ENCODE data around the gene ZRANB3. TPM values are rescaled to one million over a fixed set of nuclear protein-coding genes. Genes with fewer than 3 reads are reported as not detected.

The ZRANB3 gene
- total RNA-seq, 1 donor from 2014 or later, result 8.9 TPM

GRCh38 chr2:135555311-135555710 is 24.3 kb upstream of the ZRANB3 start:
- H3K27ac ChIP-seq (ENCODE audit: low read depth, low read length), result no peak overlapping the region
- H3K4me3 ChIP-seq (ENCODE audit: insufficient read depth, low read depth, low read length), result no peak overlapping the region
- peaks cover 2% of the 10 kb centered on the region for H3K4me1 Mint-ChIP-seq (ENCODE audit: low read depth, unreplicated experiment)
- H3K36me3 Mint-ChIP-seq (ENCODE audit: low read depth, unreplicated experiment), result no peaks in the 10 kb centered on the region
- TF ChIP-seq CTCF (IDR thresholded peaks at IDR 0.05; ENCODE audit: insufficient read depth, low read depth, low read length) (no peak), EZH2 (IDR thresholded peaks at IDR 0.05; ENCODE audit: insufficient read depth, low read length) (no peak)
- peaks cover 33% of the 10 kb centered on the region for H4K20me1 ChIP-seq (ENCODE audit: insufficient read depth, low read length)
- no peaks in the 10 kb centered on the region for H3K4me1 ChIP-seq (ENCODE audit: insufficient read depth, low read length)
- no peak overlapping the region for H3K9ac ChIP-seq (ENCODE audit: low read length)
- H3K79me2 ChIP-seq (ENCODE audit: insufficient read depth, low read length), result peaks cover 70% of the 10 kb centered on the region
- peaks cover 2% of the 10 kb centered on the region for H3K9me3 Mint-ChIP-seq (ENCODE audit: unreplicated experiment)
- no peak overlapping the region for H3K27ac Mint-ChIP-seq (ENCODE audit: unreplicated experiment)
- no peaks in the 10 kb centered on the region for H3K27me3 Mint-ChIP-seq (ENCODE audit: low read depth, unreplicated experiment)
- no peak overlapping the region for H2AFZ ChIP-seq (ENCODE audit: low read depth, low read length)
- FAIRE-seq (no peak), DNase-seq (ENCODE audit: low read depth) (no peak)
- H3K36me3 ChIP-seq (ENCODE audit: insufficient read depth, low read length), result no peaks in the 10 kb centered on the region
- no peaks in the 10 kb centered on the region for H3K27me3 ChIP-seq (ENCODE audit: insufficient read depth, low read length)
- no peaks in the 10 kb centered on the region for H3K9me3 ChIP-seq (ENCODE audit: insufficient read depth, low read depth, low read length)
- no peak overlapping the region for H3K4me2 ChIP-seq (ENCODE audit: low read length)
- no peak overlapping the region for H3K4me3 Mint-ChIP-seq (ENCODE audit: unreplicated experiment)

- Histone ChIP-seq H2AFZ (ENCODE audit: low read depth, low read length) (no peak overlapping the region), H3K4me3 (ENCODE audit: insufficient read depth, low read depth, low read length) (no peak overlapping the region), H3K4me1 (ENCODE audit: insufficient read depth, low read length) (no peaks in the 10 kb centered on the region), H4K20me1 (ENCODE audit: insufficient read depth, low read length) (peaks cover 33% of the 10 kb centered on the region), H3K9me3 (ENCODE audit: insufficient read depth, low read depth, low read length) (no peaks in the 10 kb centered on the region), H3K27ac (ENCODE audit: low read depth, low read length) (no peak overlapping the region), H3K4me2 (ENCODE audit: low read length) (no peak overlapping the region), H3K79me2 (ENCODE audit: insufficient read depth, low read length) (peaks cover 62% of the 10 kb centered on the region), H3K27me3 (ENCODE audit: insufficient read depth, low read length) (no peaks in the 10 kb centered on the region), H3K36me3 (ENCODE audit: insufficient read depth, low read length) (no peaks in the 10 kb centered on the region), H3K9ac (ENCODE audit: low read length) (no peak overlapping the region)
- FAIRE-seq (no peak), DNase-seq (ENCODE audit: low read depth) (no peak)
- Mint-ChIP-seq H3K9me3 (ENCODE audit: unreplicated experiment) (peaks cover 2% of the 10 kb centered on the region), H3K4me1 (ENCODE audit: low read depth, unreplicated experiment) (peaks cover 2% of the 10 kb centered on the region), H3K27ac (ENCODE audit: unreplicated experiment) (no peak overlapping the region), H3K36me3 (ENCODE audit: low read depth, unreplicated experiment) (no peaks in the 10 kb centered on the region), H3K4me3 (ENCODE audit: unreplicated experiment) (no peak overlapping the region), H3K27me3 (ENCODE audit: low read depth, unreplicated experiment) (no peaks in the 10 kb centered on the region)
- TF ChIP-seq EZH2 (IDR thresholded peaks at IDR 0.05; ENCODE audit: insufficient read depth, low read length), result no peak
- no peak for TF ChIP-seq CTCF (IDR thresholded peaks at IDR 0.05; ENCODE audit: insufficient read depth, low read depth, low read length)
These were observed 21.9 kb upstream of the ZRANB3 start for GRCh38 chr2:135552887-135553286.

GRCh38 chr2:135551356-135551755 is 20.3 kb upstream of the ZRANB3 start:
- no peak overlapping the region for H3K4me3 ChIP-seq (ENCODE audit: insufficient read depth, low read depth, low read length)
- no peak overlapping the region for H3K4me2 ChIP-seq (ENCODE audit: low read length)
- peaks cover 28% of the 10 kb centered on the region for H4K20me1 ChIP-seq (ENCODE audit: insufficient read depth, low read length)
- no peak overlapping the region for H3K27ac Mint-ChIP-seq (ENCODE audit: unreplicated experiment)
- FAIRE-seq (no peak), DNase-seq (ENCODE audit: low read depth) (no peak)
- no peaks in the 10 kb centered on the region for H3K36me3 ChIP-seq (ENCODE audit: insufficient read depth, low read length)
- no peaks in the 10 kb centered on the region for H3K9me3 Mint-ChIP-seq (ENCODE audit: unreplicated experiment)
- no peaks in the 10 kb centered on the region for H3K36me3 Mint-ChIP-seq (ENCODE audit: low read depth, unreplicated experiment)
- no peaks in the 10 kb centered on the region for H3K9me3 ChIP-seq (ENCODE audit: insufficient read depth, low read depth, low read length)
- H3K4me1 ChIP-seq (ENCODE audit: insufficient read depth, low read length), result no peaks in the 10 kb centered on the region
- peaks cover 58% of the 10 kb centered on the region for H3K79me2 ChIP-seq (ENCODE audit: insufficient read depth, low read length)
- H3K27me3 Mint-ChIP-seq (ENCODE audit: low read depth, unreplicated experiment), result no peaks in the 10 kb centered on the region
- H3K4me1 Mint-ChIP-seq (ENCODE audit: low read depth, unreplicated experiment), result no peaks in the 10 kb centered on the region
- no peak overlapping the region for H3K4me3 Mint-ChIP-seq (ENCODE audit: unreplicated experiment)
- H3K27me3 ChIP-seq (ENCODE audit: insufficient read depth, low read length), result no peaks in the 10 kb centered on the region
- no peak overlapping the region for H2AFZ ChIP-seq (ENCODE audit: low read depth, low read length)
- no peak overlapping the region for H3K9ac ChIP-seq (ENCODE audit: low read length)
- no peak for TF ChIP-seq EZH2 (IDR thresholded peaks at IDR 0.05; ENCODE audit: insufficient read depth, low read length)
- TF ChIP-seq CTCF (IDR thresholded peaks at IDR 0.05; ENCODE audit: insufficient read depth, low read depth, low read length), result no peak
- no peak overlapping the region for H3K27ac ChIP-seq (ENCODE audit: low read depth, low read length)
